Epithelial cell of proximal tubule (primary cell): ENCODE measurements around the gene FARS2. TPM values are rescaled to one million over a fixed set of nuclear protein-coding genes. Genes with fewer than 3 reads are reported as not detected.

Experiments
- DNase-seq: peaks from one replicate; pipeline ENCODE4 v3.0.0-alpha.2; 2011; ENCODE audit warnings: low read depth
- H3K4me3 ChIP-seq: 2 replicates; pipeline ENCODE4 v1.5.1; 2011; ENCODE audit warnings: low read depth, mild to moderate bottlenecking, low read length
- total RNA-seq: library from RNA; depleted of rRNA; stranded (reverse); fragments of >200 nt; gene quantifications from 2 replicates; pipeline ENCODE4 v1.2.3, GENCODE V29; 2015
- TF ChIP-seq, protein P1 (sequence below): conservative IDR thresholded peaks from 2 replicates; pipeline ENCODE4 v1.5.1; 2012; ENCODE audit warnings: low read depth, mild to moderate bottlenecking, low read length

The FARS2 gene
- total RNA-seq, 1 donor from 2014 or later = 7.7 TPM

- H3K4me3 ChIP-seq = no peak overlapping the region
- TF ChIP-seq, protein P1, sequence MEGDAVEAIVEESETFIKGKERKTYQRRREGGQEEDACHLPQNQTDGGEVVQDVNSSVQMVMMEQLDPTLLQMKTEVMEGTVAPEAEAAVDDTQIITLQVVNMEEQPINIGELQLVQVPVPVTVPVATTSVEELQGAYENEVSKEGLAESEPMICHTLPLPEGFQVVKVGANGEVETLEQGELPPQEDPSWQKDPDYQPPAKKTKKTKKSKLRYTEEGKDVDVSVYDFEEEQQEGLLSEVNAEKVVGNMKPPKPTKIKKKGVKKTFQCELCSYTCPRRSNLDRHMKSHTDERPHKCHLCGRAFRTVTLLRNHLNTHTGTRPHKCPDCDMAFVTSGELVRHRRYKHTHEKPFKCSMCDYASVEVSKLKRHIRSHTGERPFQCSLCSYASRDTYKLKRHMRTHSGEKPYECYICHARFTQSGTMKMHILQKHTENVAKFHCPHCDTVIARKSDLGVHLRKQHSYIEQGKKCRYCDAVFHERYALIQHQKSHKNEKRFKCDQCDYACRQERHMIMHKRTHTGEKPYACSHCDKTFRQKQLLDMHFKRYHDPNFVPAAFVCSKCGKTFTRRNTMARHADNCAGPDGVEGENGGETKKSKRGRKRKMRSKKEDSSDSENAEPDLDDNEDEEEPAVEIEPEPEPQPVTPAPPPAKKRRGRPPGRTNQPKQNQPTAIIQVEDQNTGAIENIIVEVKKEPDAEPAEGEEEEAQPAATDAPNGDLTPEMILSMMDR = no peak
- no peak for DNase-seq
Observed at GRCh38 chr6:5438922-5439584, 177.7 kb downstream of the FARS2 start.

GRCh38 chr6:5439749-5440148 is 178.4 kb downstream of the FARS2 start:
- TF ChIP-seq, protein P1 = no peak
- DNase-seq = no peak
- no peak overlapping the region for H3K4me3 ChIP-seq

- TF ChIP-seq, protein P1 = no peak
- no peak overlapping the region for H3K4me3 ChIP-seq
- no peak for DNase-seq
Observed at GRCh38 chr6:5442319-5442718, 181.0 kb downstream of the FARS2 start.

GRCh38 chr6:5442916-5443315 is 181.6 kb downstream of the FARS2 start:
- DNase-seq = no peak
- H3K4me3 ChIP-seq = no peak overlapping the region
- TF ChIP-seq, protein P1 = no peak

GRCh38 chr6:5443491-5443890 is 182.2 kb downstream of the FARS2 start:
- TF ChIP-seq, protein P1 = no peak
- no peak overlapping the region for H3K4me3 ChIP-seq
- DNase-seq = no peak

- DNase-seq = no peak
- H3K4me3 ChIP-seq = no peak overlapping the region
Observed at GRCh38 chr6:5446362-5447075, 185.2 kb downstream of the FARS2 start.

More at GRCh38 chr6:5446362-5447075, 185.2 kb downstream of the FARS2 start:
- TF ChIP-seq, protein P1 = no peak
